ENCODE data around the gene ZNF770.

Gene ZNF770

GRCh38 chr15:34969340-34970097 is 18.6 kb downstream of the ZNF770 start, which contains the start of gene AQR:
Gene AQR (minus strand): TSS chr15:34969742. CDS start chr15:34969613, 129 bp downstream.
- TF ChIP-seq POLR2AphosphoS5 (IDR thresholded peaks at IDR 0.05; ENCODE audit: low read depth, low read length) = peak; percentile 91
- peak; percentile 61 for TF ChIP-seq FOXP2 (optimal IDR thresholded peaks at IDR 0.05; ENCODE audit: borderline replicate concordance, extremely low read depth, extremely low read length, insufficient read depth)
- TF ChIP-seq TAF1 (IDR thresholded peaks at IDR 0.05; ENCODE audit: borderline replicate concordance, insufficient read depth, low read length) = peak; percentile 97
- TF ChIP-seq REST (IDR thresholded peaks at IDR 0.05; ENCODE audit: insufficient read depth in 1 of 2, low read depth in 2 of 2, low read length in 2 of 2) = peak; percentile 17 to 61; a peak in 1 of 4 replicates
- peak; percentile 37; the same call in 1 of the 2 replicates for TF ChIP-seq SIN3A (IDR thresholded peaks at IDR 0.05; ENCODE audit: borderline replicate concordance, insufficient read depth, low read length)

GRCh38 chr15:34964277-34964676 is 23.8 kb downstream of the ZNF770 start:
- TF ChIP-seq TAF1 (IDR thresholded peaks at IDR 0.05; ENCODE audit: borderline replicate concordance, insufficient read depth, low read length) (no peak), SIN3A (IDR thresholded peaks at IDR 0.05; ENCODE audit: borderline replicate concordance, insufficient read depth, low read length) (no peak), FOXP2 (optimal IDR thresholded peaks at IDR 0.05; ENCODE audit: borderline replicate concordance, extremely low read depth, extremely low read length, insufficient read depth) (no peak), REST (IDR thresholded peaks at IDR 0.05; ENCODE audit: insufficient read depth in 1 of 2, low read depth in 2 of 2, low read length in 2 of 2) (no peak)

DNA sequence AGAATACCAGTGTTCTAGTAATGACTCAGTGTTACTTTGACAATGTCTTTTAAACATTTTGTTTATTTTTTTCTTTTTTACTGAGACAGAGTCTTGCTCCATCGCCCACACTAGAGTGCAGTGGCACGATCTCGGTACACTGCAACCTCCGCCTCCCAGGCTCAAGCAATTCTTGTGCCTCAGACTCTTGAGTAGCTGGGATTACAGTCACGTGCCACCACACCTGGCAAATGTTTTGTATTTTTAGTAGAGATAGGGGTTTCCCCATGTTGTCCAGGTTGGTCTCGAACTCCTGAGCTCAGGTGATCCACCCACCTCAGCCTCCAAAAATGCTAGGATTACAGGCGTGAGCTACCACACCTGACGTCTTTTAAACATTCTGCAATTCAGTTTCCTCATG is 34.2 kb downstream of the ZNF770 start:
- TF ChIP-seq FOXP2 (optimal IDR thresholded peaks at IDR 0.05; ENCODE audit: borderline replicate concordance, extremely low read depth, extremely low read length, insufficient read depth) (no peak), POLR2AphosphoS5 (IDR thresholded peaks at IDR 0.05; ENCODE audit: low read depth, low read length) (no peak), REST (IDR thresholded peaks at IDR 0.05; ENCODE audit: insufficient read depth in 1 of 2, low read depth in 2 of 2, low read length in 2 of 2) (no peak), TAF1 (IDR thresholded peaks at IDR 0.05; ENCODE audit: borderline replicate concordance, insufficient read depth, low read length) (no peak), SIN3A (IDR thresholded peaks at IDR 0.05; ENCODE audit: borderline replicate concordance, insufficient read depth, low read length) (no peak)

DNA sequence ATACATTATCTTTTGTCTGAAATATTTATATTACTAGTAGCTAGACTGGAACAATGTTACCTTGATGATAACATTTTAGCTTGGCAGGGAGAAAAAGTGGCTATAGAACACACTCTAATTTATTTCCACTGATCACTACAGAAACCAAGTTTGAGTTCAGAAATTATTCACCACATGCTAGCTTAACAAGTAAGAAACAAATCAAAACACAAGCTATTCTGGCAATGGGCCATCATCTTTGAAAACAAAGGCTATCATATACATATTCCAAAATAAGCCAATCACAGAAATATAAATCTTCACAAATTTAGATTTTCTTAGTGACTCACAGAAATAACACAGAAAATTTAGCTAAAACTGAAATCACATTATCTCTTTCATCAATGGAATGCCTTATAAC is 35.6 kb downstream of the ZNF770 start:
- TF ChIP-seq REST (IDR thresholded peaks at IDR 0.05; ENCODE audit: insufficient read depth in 1 of 2, low read depth in 2 of 2, low read length in 2 of 2) = no peak
- no peak for TF ChIP-seq POLR2AphosphoS5 (IDR thresholded peaks at IDR 0.05; ENCODE audit: low read depth, low read length)
- TF ChIP-seq FOXP2 (optimal IDR thresholded peaks at IDR 0.05; ENCODE audit: borderline replicate concordance, extremely low read depth, extremely low read length, insufficient read depth) = no peak
- TF ChIP-seq TAF1 (IDR thresholded peaks at IDR 0.05; ENCODE audit: borderline replicate concordance, insufficient read depth, low read length) = no peak
- no peak for TF ChIP-seq SIN3A (IDR thresholded peaks at IDR 0.05; ENCODE audit: borderline replicate concordance, insufficient read depth, low read length)
